T-cell (primary cell): ENCODE results near the gene CXCL10. TPM values are rescaled to one million over a fixed set of nuclear protein-coding genes. Genes with fewer than 3 reads are reported as not detected.
"Not testable (repeated sequence)": the region's sequence is repeated elsewhere in the genome, so short reads cannot be mapped to it uniquely, and the experiment has no call there.

Experiments
- ATAC-seq, 4 experiments: fragments of 200-7000 bp in 3 of 4; fragments of 150-1000 bp in 1 of 4; cut with Tn5 transposase; replicated peaks in 1 of 4; 1 replicate in 3 of 4; 2 replicates in 1 of 4; pipeline ENCODE4 v1.10.0; 2021; ENCODE audit warnings: moderate library complexity in 3 of 4, mild to moderate bottlenecking in 2 of 4, moderate number of reproducible peaks in 1 of 4
- CTCF ChIA-PET, 2 donors: fragments of 300-600 bp; sonication (Branson Sonifier 250); formaldehyde crosslinking; loops; one replicate each; lab custom pipeline; 2022; ENCODE audit warnings: antibody characterized with exemption in 2 of 2; lab: Charles Lee
- POLR2A ChIA-PET, 2 donors: fragments of 300-600 bp; sonication (Branson Sonifier 250); formaldehyde crosslinking; loops; one replicate each; lab custom pipeline; 2022; ENCODE audit warnings: antibody characterized with exemption in 2 of 2; lab: Charles Lee
- DNase-seq, 35 experiments: peaks; one replicate each; pipeline versions ENCODE4 v3.0.0 to v3.0.0-alpha.2; 2013 to 2023
- H3K27ac ChIP-seq: one replicate; pipeline ENCODE4 v1.5.1; 2013; ENCODE audit warnings: low read length
- H3K27me3 ChIP-seq, 2 experiments: replicated peaks in 1 of 2; 1 replicate in 1 of 2; 2 replicates in 1 of 2; pipeline versions ENCODE4 v1.6.1 to v1.7.0; 2013; ENCODE audit warnings: low read length in 1 of 2, mixed read lengths in 1 of 2; ENCODE audit not compliant: control insufficient read depth in 2 of 2, insufficient read depth in 2 of 2; ENCODE audit errors: extremely low read depth in 1 of 2
- H3K36me3 ChIP-seq, 2 donors: 1 replicate in 1 of 2; 2 replicates in 1 of 2; pipeline versions ENCODE4 v1.6.1 to v1.7.0; 2013; ENCODE audit warnings: low read length in 1 of 2; ENCODE audit not compliant: control insufficient read depth in 2 of 2, insufficient read depth in 1 of 2; ENCODE audit errors: extremely low read depth in 1 of 2
- H3K4me1 ChIP-seq, 2 experiments: 1 replicate in 1 of 2; 2 replicates in 1 of 2; pipeline versions ENCODE4 v1.6.1 to v1.7.0; 2013; ENCODE audit warnings: low read length in 2 of 2, mixed read lengths in 1 of 2; ENCODE audit not compliant: insufficient read depth in 2 of 2, control insufficient read depth in 1 of 2; ENCODE audit errors: extremely low read depth in 1 of 2
- H3K4me3 ChIP-seq, 2 donors: 1 replicate in 1 of 2; 2 replicates in 1 of 2; pipeline versions ENCODE4 v1.5.1 to v1.7.0; 2013; ENCODE audit warnings: mild to moderate bottlenecking in 2 of 2, low read length in 1 of 2, moderate library complexity in 1 of 2; ENCODE audit not compliant: control insufficient read depth in 1 of 2; ENCODE audit errors: extremely low read depth in 1 of 2
- H3K9me3 ChIP-seq: 2 replicates; pipeline ENCODE4 v1.7.0; 2013
- H3K27ac Mint-ChIP-seq, 2 donors: one replicate each; pipeline ENCODE4 v1.8.0; 2020 to 2021; ENCODE audit warnings: mild to moderate bottlenecking in 2 of 2, mixed read lengths in 2 of 2
- H3K27me3 Mint-ChIP-seq, 2 donors: one replicate each; pipeline ENCODE4 v1.8.0; 2021 to 2022; ENCODE audit warnings: mixed read lengths in 2 of 2
- H3K36me3 Mint-ChIP-seq: one replicate; pipeline ENCODE4 v1.8.0; 2021; ENCODE audit warnings: mixed read lengths
- H3K4me1 Mint-ChIP-seq, 3 donors: one replicate each; pipeline ENCODE4 v1.8.0; 2020 to 2022; ENCODE audit warnings: mixed read lengths in 3 of 3, mild to moderate bottlenecking in 1 of 3
- H3K4me3 Mint-ChIP-seq, 3 donors: one replicate each; pipeline ENCODE4 v1.8.0; 2020 to 2022; ENCODE audit warnings: mild to moderate bottlenecking in 3 of 3, mixed read lengths in 3 of 3, moderate library complexity in 3 of 3
- H3K9me3 Mint-ChIP-seq, 3 donors: one replicate each; pipeline ENCODE4 v1.8.0; 2020 to 2022; ENCODE audit warnings: mixed read lengths in 3 of 3
- WGBS: methylation state at CpG from one replicate; pipeline ENCODE4 v1.1.5; 2013; ENCODE audit warnings: missing lambda C conversion rate; ENCODE audit not compliant: insufficient coverage; 5-methylcytosine and 5-hydroxymethylcytosine counted together
- total RNA-seq, 35 experiments: library from RNA in 6 of 35; stranded (reverse) in 6 of 35; fragments of 120-200 nt in 1 of 35; gene quantifications; one replicate each; pipeline versions ENCODE4 v1.2.1 to v1.2.4 and lab custom pipeline; 2013 to 2026

Gene CXCL10
- total RNA-seq, 5 donors from 2014 or later (not counting 1 experiment from before 2014, with no cell fraction given): not detected

DNA sequence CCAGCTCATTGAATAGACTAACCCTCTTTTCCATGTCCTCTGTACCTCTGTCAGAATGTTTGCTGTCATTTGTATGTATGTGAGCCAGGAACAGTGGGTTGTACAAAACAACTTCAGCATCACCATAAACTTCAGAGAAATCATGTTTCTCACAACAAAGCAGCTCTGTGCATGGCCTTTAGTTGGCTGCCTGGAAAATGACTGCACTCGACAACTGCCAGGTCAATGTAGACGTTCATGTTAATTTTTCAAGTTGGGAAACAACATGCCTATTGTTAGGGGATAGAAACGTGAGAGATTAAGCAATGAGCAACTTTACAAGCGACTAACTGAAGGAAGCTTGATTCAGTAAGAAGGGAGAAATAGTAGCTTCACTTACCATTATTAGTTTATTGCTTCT lies 30.4 kb upstream of the CXCL10 start:
- ATAC-seq (no peak), DNase-seq (no peak)
- no peaks in the 10 kb centered on the region for H3K4me1 Mint-ChIP-seq
- peaks cover 4 to 7% of the 10 kb centered on the region in 2 donors for H3K27me3 Mint-ChIP-seq
- H3K27me3 ChIP-seq: no peaks in the 10 kb centered on the region
- H3K9me3 ChIP-seq: no peaks in the 10 kb centered on the region
- H3K9me3 Mint-ChIP-seq: no peaks in the 10 kb centered on the region
- H3K4me3 ChIP-seq: no peak overlapping the region
- no CpG with 5 or more reads among the region's 4 CpGs for WGBS
- no peaks in the 10 kb centered on the region for H3K36me3 Mint-ChIP-seq
- H3K4me1 ChIP-seq: no peaks in the 10 kb centered on the region
- H3K27ac ChIP-seq: no peak overlapping the region
- no peak overlapping the region for H3K27ac Mint-ChIP-seq
- no peak overlapping the region for H3K4me3 Mint-ChIP-seq
- ChIA-PET POLR2A (no interaction called here), CTCF (interaction anchor here (0.8 to 1.3 kb wide), 4 partner anchors 9 to 58 kb away, joined by 3 to 5 read pairs (median 3); no protein-coding TSS in a partner anchor)
- H3K36me3 ChIP-seq: no peaks in the 10 kb centered on the region

DNA sequence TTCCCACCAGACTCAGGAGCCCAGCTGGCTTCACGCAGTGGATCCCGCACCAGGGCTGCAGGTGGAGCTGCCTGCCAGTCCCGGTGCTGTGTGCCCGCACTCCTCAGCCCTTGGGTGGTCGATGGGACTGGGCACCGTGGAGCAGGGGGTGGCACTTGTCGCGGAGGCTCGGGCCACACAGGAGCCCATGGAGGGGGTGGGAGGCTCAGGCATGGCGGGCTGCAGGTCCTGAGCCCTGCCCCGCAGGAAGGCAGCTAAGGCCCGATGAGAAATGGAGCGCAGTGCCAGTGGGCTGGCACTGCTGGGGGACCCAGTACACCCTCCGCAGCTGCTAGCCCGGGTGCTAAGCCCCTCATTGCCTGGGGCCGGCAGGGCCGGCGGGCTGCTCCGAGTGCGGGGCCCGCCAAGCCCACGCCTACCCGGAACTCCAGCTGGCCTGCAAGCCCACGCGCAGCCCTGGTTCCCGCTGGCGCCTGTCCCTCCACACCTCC lies 27.3 kb upstream of the CXCL10 start:
- POLR2A ChIA-PET, H3K4me1 Mint-ChIP-seq, H3K4me3 Mint-ChIP-seq, H3K27ac ChIP-seq, H3K27me3 Mint-ChIP-seq, H3K9me3 ChIP-seq, CTCF ChIA-PET, H3K27ac Mint-ChIP-seq, H3K36me3 Mint-ChIP-seq, H3K4me1 ChIP-seq, ATAC-seq, DNase-seq, H3K36me3 ChIP-seq, H3K27me3 ChIP-seq, H3K9me3 Mint-ChIP-seq, H3K4me3 ChIP-seq: not testable (repeated sequence)
- 89% methylated on average over 16 of the region's 27 CpGs for WGBS

DNA sequence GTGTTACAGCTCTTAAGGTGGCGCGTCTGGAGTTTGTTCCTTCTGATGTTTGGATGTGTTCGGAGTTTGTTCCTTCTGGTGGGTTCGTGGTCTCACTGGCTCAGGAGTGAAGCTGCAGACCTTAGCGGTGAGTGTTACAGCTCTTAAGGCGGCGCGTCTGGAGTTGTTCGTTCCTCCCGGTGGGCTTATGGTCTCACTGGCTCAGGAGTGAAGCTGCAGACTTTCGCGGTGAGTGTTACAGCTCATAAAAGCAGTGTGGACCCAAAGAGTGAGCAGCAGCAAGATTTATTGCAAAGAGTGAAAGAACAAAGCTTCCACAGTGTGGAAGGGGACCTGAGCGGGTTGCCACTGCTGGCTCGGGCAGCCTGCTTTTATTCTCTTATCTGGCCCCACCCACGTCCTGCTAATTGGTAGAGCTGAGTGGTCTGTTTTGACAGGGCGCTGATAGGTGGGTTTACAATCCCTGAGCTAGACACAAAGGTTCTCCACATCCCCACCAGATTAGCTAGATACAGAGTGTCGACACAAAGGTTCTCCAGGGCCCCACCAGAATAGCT lies 26.6 kb upstream of the CXCL10 start:
- H3K27me3 Mint-ChIP-seq, H3K4me1 Mint-ChIP-seq, H3K9me3 ChIP-seq, H3K4me3 Mint-ChIP-seq, H3K36me3 Mint-ChIP-seq, H3K27ac Mint-ChIP-seq, DNase-seq, H3K27me3 ChIP-seq, POLR2A ChIA-PET, ATAC-seq, H3K36me3 ChIP-seq, H3K4me3 ChIP-seq, CTCF ChIA-PET, H3K4me1 ChIP-seq, H3K27ac ChIP-seq, H3K9me3 Mint-ChIP-seq: not testable (repeated sequence)
- WGBS: 97% methylated on average over 3 of the region's 17 CpGs

DNA sequence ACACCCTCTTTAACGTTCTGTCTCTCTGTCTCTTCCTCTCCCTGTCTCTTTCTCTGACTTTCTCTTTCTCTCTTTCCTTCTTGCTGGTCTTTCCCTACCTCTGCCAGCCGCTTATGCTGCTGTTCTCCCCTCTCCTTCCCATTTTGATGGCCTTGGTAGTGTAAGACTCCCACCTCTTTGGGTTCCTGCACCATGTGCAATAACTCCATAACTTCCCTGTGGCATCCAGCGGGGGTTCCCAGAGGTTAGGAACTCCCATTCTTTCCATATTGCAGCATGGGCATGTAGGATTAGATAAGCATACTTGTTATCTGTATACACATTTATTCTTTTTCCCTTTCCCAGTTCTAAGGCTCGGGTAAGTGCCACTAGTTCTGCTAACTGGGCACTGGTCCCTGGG lies 21.4 kb upstream of the CXCL10 start:
- H3K27ac ChIP-seq, H3K4me3 Mint-ChIP-seq, POLR2A ChIA-PET, H3K36me3 Mint-ChIP-seq, H3K9me3 Mint-ChIP-seq, H3K9me3 ChIP-seq, H3K27me3 ChIP-seq, ATAC-seq, H3K27ac Mint-ChIP-seq, H3K4me1 ChIP-seq, H3K4me1 Mint-ChIP-seq, H3K4me3 ChIP-seq, H3K36me3 ChIP-seq, H3K27me3 Mint-ChIP-seq, CTCF ChIA-PET, DNase-seq: not testable (repeated sequence)
- no CpG with 5 or more reads among the region's 4 CpGs for WGBS

DNA sequence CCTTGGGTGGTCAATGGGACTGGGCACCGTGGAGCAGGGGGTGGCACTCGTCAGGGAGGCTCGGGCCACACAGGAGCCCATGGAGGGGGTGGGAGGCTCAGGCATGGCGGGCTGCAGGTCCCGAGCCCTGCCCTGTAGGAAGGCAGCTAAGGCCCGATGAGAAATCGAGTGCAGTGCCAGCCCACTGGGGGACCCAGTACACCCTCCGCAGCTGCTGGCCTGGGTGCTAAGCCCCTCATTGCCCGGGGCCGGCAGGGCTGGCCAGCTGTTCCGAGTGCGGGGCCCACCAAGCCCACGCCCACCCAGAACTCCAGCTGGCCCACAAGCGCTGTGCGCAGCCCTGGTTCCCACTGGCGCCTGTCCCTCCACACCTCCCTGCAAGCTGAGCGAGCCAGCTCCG lies 20.0 kb upstream of the CXCL10 start:
- H3K27me3 ChIP-seq, H3K27me3 Mint-ChIP-seq, H3K27ac Mint-ChIP-seq, ATAC-seq, CTCF ChIA-PET, H3K4me3 ChIP-seq, H3K4me1 ChIP-seq, H3K9me3 ChIP-seq, H3K36me3 Mint-ChIP-seq, H3K4me3 Mint-ChIP-seq, H3K9me3 Mint-ChIP-seq, H3K36me3 ChIP-seq, H3K27ac ChIP-seq, H3K4me1 Mint-ChIP-seq, DNase-seq, POLR2A ChIA-PET: not testable (repeated sequence)
- 84% methylated on average over 9 of the region's 18 CpGs for WGBS

DNA sequence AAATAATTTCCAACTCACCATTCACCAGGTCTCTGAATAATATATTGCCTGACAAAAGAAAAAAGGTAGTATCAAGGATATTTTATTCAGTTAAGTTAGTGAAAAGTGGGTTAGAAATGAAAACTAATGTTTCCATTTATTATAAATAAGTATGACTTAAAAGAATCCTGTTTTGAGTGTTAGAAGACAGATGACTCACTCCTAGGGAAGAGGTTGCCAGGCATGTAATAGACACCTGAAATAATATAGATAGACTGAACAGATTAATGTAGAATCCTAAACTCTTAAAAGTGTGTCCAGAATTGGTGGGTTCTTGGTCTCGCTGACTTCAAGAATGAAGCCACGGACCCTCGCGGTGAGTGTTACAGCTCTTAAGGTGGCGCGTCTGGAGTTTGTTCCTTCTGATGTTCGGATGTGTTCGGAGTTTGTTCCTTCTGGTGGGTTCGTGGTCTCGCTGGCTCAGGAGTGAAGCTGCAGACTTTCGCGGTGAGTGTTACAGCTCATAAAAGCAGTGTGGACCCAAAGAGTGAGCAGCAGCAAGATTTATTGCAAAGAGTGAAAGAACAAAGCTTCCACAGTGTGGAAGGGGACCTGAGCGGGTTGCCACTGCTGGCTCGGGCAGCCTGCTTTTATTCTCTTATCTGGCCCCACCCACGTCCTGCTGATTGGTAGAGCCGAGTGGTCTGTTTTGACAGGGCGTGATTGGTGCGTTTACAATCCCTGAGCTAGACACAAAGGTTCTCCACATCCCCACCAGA lies 19.1 kb upstream of the CXCL10 start:
- not testable (repeated sequence) for H3K27me3 ChIP-seq, ATAC-seq, H3K9me3 ChIP-seq, H3K27ac ChIP-seq, H3K27ac Mint-ChIP-seq, H3K4me3 ChIP-seq, H3K9me3 Mint-ChIP-seq, H3K4me1 Mint-ChIP-seq, H3K36me3 ChIP-seq, H3K27me3 Mint-ChIP-seq, H3K36me3 Mint-ChIP-seq, DNase-seq, H3K4me1 ChIP-seq
- H3K4me3 Mint-ChIP-seq: peak overlapping the region in 2 of 3 donors; percentile 47 to 78
- CTCF ChIA-PET: interaction anchor here in 1 of 2 donors (0.5 kb wide), 1 partner anchor 489 kb away, joined by 3 read pairs; no protein-coding TSS in a partner anchor
- no CpG with 5 or more reads among the region's 18 CpGs for WGBS
- POLR2A ChIA-PET: interaction anchor here in 1 of 2 donors (0.7 kb wide), 1 partner anchor 47 kb away, joined by 6 read pairs; no protein-coding TSS in a partner anchor
